CD4-positive, alpha-beta T cell (primary cell): ENCODE data around the gene TENM4. TPM values are rescaled to one million over a fixed set of nuclear protein-coding genes. Genes with fewer than 3 reads are reported as not detected.

Experiments used
- ATAC-seq: fragments of 200-7000 bp; cut with Tn5 transposase; one replicate; pipeline ENCODE4 v1.10.0; 2022; ENCODE audit warnings: mild to moderate bottlenecking; ENCODE audit not compliant: poor library complexity
- CTCF ChIA-PET: fragments of 350-600 bp; sonication (Branson Sonifier 250); formaldehyde crosslinking; loops from one replicate; lab custom pipeline; 2021; ENCODE audit warnings: antibody characterized with exemption, inconsistent platforms; lab: Charles Lee
- POLR2A ChIA-PET: fragments of 350-600 bp; sonication (Branson Sonifier 250); formaldehyde crosslinking; loops from one replicate; lab custom pipeline; 2021; ENCODE audit warnings: antibody characterized with exemption, inconsistent platforms; lab: Charles Lee
- DNase-seq, 14 experiments: peaks; one replicate each; pipeline ENCODE4 v3.0.0-alpha.2; 2013 to 2020; ENCODE audit warnings: mixed read lengths in 2 of 14
- H3K27ac ChIP-seq, 2 donors: one replicate each; pipeline versions ENCODE4 v1.5.1 to v1.7.0; 2013; ENCODE audit warnings: low read length in 2 of 2, low read depth in 1 of 2, mild to moderate bottlenecking in 1 of 2
- H3K27me3 ChIP-seq, 2 experiments: 1 replicate in 1 of 2; 2 replicates in 1 of 2; pipeline versions ENCODE4 v1.6.1 to v1.7.0; 2013; ENCODE audit warnings: low read length in 2 of 2, control low read depth in 1 of 2, mild to moderate bottlenecking in 1 of 2, moderate library complexity in 1 of 2; ENCODE audit not compliant: insufficient read depth in 2 of 2, control insufficient read depth in 1 of 2
- H3K36me3 ChIP-seq: one replicate; pipeline ENCODE4 v1.6.1; 2013; ENCODE audit warnings: low read length, control low read depth; ENCODE audit not compliant: insufficient read depth
- H3K4me1 ChIP-seq: one replicate; pipeline ENCODE4 v1.6.1; 2013; ENCODE audit warnings: low read length, control low read depth; ENCODE audit not compliant: insufficient read depth
- H3K4me3 ChIP-seq: one replicate; pipeline ENCODE4 v1.5.1; 2013; ENCODE audit warnings: mild to moderate bottlenecking, low read length, moderate library complexity
- H3K9me3 ChIP-seq, 2 experiments: 1 replicate in 1 of 2; 2 replicates in 1 of 2; pipeline versions ENCODE4 v1.6.1 to v1.7.0; 2013; ENCODE audit warnings: low read length in 2 of 2, mild to moderate bottlenecking in 2 of 2, control low read depth in 1 of 2, moderate library complexity in 1 of 2; ENCODE audit not compliant: control insufficient read depth in 1 of 2, insufficient read depth in 1 of 2
- H3K27ac Mint-ChIP-seq: one replicate; pipeline ENCODE4 v1.8.0; 2020; ENCODE audit warnings: mixed read lengths
- H3K27me3 Mint-ChIP-seq: one replicate; pipeline ENCODE4 v1.8.0; 2021; ENCODE audit warnings: mixed read lengths
- H3K36me3 Mint-ChIP-seq: one replicate; pipeline ENCODE4 v1.8.0; 2021; ENCODE audit warnings: low read depth, mixed read lengths
- H3K4me1 Mint-ChIP-seq: one replicate; pipeline ENCODE4 v1.8.0; 2021; ENCODE audit warnings: low read depth, mixed read lengths
- H3K4me3 Mint-ChIP-seq: one replicate; pipeline ENCODE4 v1.8.0; 2020; ENCODE audit warnings: mild to moderate bottlenecking, mixed read lengths
- H3K9me3 Mint-ChIP-seq: one replicate; pipeline ENCODE4 v1.8.0; 2020; ENCODE audit warnings: mixed read lengths
- CTCF ChIP-seq: fragments of 200-600 bp; IDR thresholded peaks from one replicate; pipeline ENCODE4 v1.8.0; 2022; ENCODE audit warnings: antibody characterized with exemption, mild to moderate bottlenecking
- intact Hi-C, 2 experiments: fragments of 100-400 bp; cut with DNase I in 1 of 2; cut with micrococcal nuclease in 1 of 2; formaldehyde crosslinking; loops; one replicate each; pipeline versions ENCODE4 v1.15.1 to v1.9.0; 2023 to 2025; cut with DNase I, micrococcal nuclease
- total RNA-seq, 174 experiments: library from RNA in 2 of 174; stranded (reverse) in 2 of 174; gene quantifications; one replicate each; pipeline ENCODE4 v1.2.3 and lab custom pipeline; 2021 to 2026

Gene TENM4
- total RNA-seq, 2 experiments from 2014 or later, result 0.22 to 0.31 TPM

- DNase-seq (no peak), ATAC-seq (no peak)
- Histone ChIP-seq H3K27ac (no peak overlapping the region), H3K4me1 (no peaks in the 10 kb centered on the region), H3K4me3 (no peak overlapping the region), H3K9me3 (peaks cover 0 to 20% of the 10 kb centered on the region in 2 experiments), H3K27me3 (peaks cover 0 to 5% of the 10 kb centered on the region in 2 experiments), H3K36me3 (no peaks in the 10 kb centered on the region)
- POLR2A ChIA-PET, result no interaction called here
- H3K27ac Mint-ChIP-seq, result no peak overlapping the region
- intact Hi-C loops, result no loop called here
- no peak overlapping the region for H3K4me3 Mint-ChIP-seq
- H3K4me1 Mint-ChIP-seq, result no peaks in the 10 kb centered on the region
- H3K36me3 Mint-ChIP-seq, result no peaks in the 10 kb centered on the region
- TF ChIP-seq CTCF, result no peak
- peaks cover 3% of the 10 kb centered on the region for H3K9me3 Mint-ChIP-seq
- CTCF ChIA-PET, result no interaction called here
- peaks cover 23% of the 10 kb centered on the region for H3K27me3 Mint-ChIP-seq
Observed at GRCh38 chr11:78635814-78636506, 804.9 kb downstream of the TENM4 start.

- Histone ChIP-seq H3K4me1 (no peaks in the 10 kb centered on the region), H3K9me3 (peaks cover 0 to 21% of the 10 kb centered on the region in 2 experiments), H3K4me3 (no peak overlapping the region), H3K27ac (no peak overlapping the region), H3K27me3 (peaks cover 0 to 9% of the 10 kb centered on the region in 2 experiments), H3K36me3 (no peaks in the 10 kb centered on the region)
- ChIA-PET POLR2A (no interaction called here), CTCF (no interaction called here)
- Mint-ChIP-seq H3K4me3 (no peak overlapping the region), H3K4me1 (no peaks in the 10 kb centered on the region), H3K27me3 (peaks cover 23% of the 10 kb centered on the region), H3K36me3 (no peaks in the 10 kb centered on the region), H3K27ac (no peak overlapping the region), H3K9me3 (peaks cover 8% of the 10 kb centered on the region)
- intact Hi-C loops, result no loop called here
- DNase-seq (no peak), ATAC-seq (no peak)
- TF ChIP-seq CTCF, result no peak
Observed at GRCh38 chr11:78633516-78634310, 807.1 kb downstream of the TENM4 start.

GRCh38 chr11:78630561-78631303 is 810.1 kb downstream of the TENM4 start:
- peaks cover 11% of the 10 kb centered on the region for H3K9me3 Mint-ChIP-seq
- no peaks in the 10 kb centered on the region for H3K36me3 Mint-ChIP-seq
- Histone ChIP-seq H3K27ac (no peak overlapping the region), H3K9me3 (peaks cover 0 to 18% of the 10 kb centered on the region in 2 experiments), H3K36me3 (no peaks in the 10 kb centered on the region), H3K4me3 (no peak overlapping the region), H3K27me3 (peaks cover 0 to 9% of the 10 kb centered on the region in 2 experiments), H3K4me1 (no peaks in the 10 kb centered on the region)
- H3K27me3 Mint-ChIP-seq, result peaks cover 16% of the 10 kb centered on the region
- H3K4me1 Mint-ChIP-seq, result no peaks in the 10 kb centered on the region
- DNase-seq (no peak), ATAC-seq (no peak)
- ChIA-PET CTCF (no interaction called here), POLR2A (no interaction called here)
- intact Hi-C loops, result no loop called here
- no peak overlapping the region for H3K4me3 Mint-ChIP-seq
- no peak overlapping the region for H3K27ac Mint-ChIP-seq
- TF ChIP-seq CTCF, result no peak
